GM19043 (cell line): Measurements from ENCODE around the gene ATP5F1E.

Experiments
- ATAC-seq: cut with Tn5 transposase; IDR thresholded peaks from one replicate; pipeline ENCODE4 v1.9.1; 2021; ENCODE audit warnings: low read depth; ENCODE audit not compliant: unreplicated experiment

ATP5F1E gene

GRCh38 chr20:59032023-59032712, at the start of gene ATP5F1E:
ATP5F1E (minus strand) TSS chr20:59032335; CDS start chr20:59032251, 84 bp downstream.
- ATAC-seq: peak; percentile 91

- no peak for ATAC-seq
Measured at GRCh38 chr20:59081036-59081435, 48.9 kb upstream of the ATP5F1E start.

- ATAC-seq: no peak
Measured at GRCh38 chr20:59078231-59078630, 46.1 kb upstream of the ATP5F1E start.

GRCh38 chr20:59077705-59078104, 45.6 kb upstream of the ATP5F1E start:
- ATAC-seq: no peak

- no peak for ATAC-seq
Measured at GRCh38 chr20:59075934-59076508, 43.9 kb upstream of the ATP5F1E start.

- ATAC-seq: no peak
Measured at GRCh38 chr20:59074456-59074855, 42.3 kb upstream of the ATP5F1E start.

- ATAC-seq: no peak
Measured at GRCh38 chr20:59073582-59073981, 41.4 kb upstream of the ATP5F1E start.

- no peak for ATAC-seq
Measured at GRCh38 chr20:59071216-59071615, 39.1 kb upstream of the ATP5F1E start.

GRCh38 chr20:59069026-59069425, 36.9 kb upstream of the ATP5F1E start:
- no peak for ATAC-seq

- ATAC-seq: no peak
Measured at GRCh38 chr20:59068534-59068933, 36.4 kb upstream of the ATP5F1E start.

GRCh38 chr20:59064214-59064722, 32.1 kb upstream of the ATP5F1E start:
- no peak for ATAC-seq

GRCh38 chr20:59063358-59064213, 31.5 kb upstream of the ATP5F1E start:
- no peak for ATAC-seq

- ATAC-seq: no peak
Measured at GRCh38 chr20:59062081-59062480, 29.9 kb upstream of the ATP5F1E start.

GRCh38 chr20:59055302-59055701, 23.2 kb upstream of the ATP5F1E start:
- ATAC-seq: no peak

GRCh38 chr20:59051666-59052185, 19.6 kb upstream of the ATP5F1E start:
- ATAC-seq: no peak

GRCh38 chr20:59050437-59050836, 18.3 kb upstream of the ATP5F1E start:
- no peak for ATAC-seq

- no peak for ATAC-seq
Measured at GRCh38 chr20:59048681-59049030, 16.5 kb upstream of the ATP5F1E start.

GRCh38 chr20:59047938-59048680, 16.0 kb upstream of the ATP5F1E start:
- ATAC-seq: no peak

- no peak for ATAC-seq
Measured at GRCh38 chr20:59046862-59047261, 14.7 kb upstream of the ATP5F1E start.

GRCh38 chr20:59044796-59045195, 12.7 kb upstream of the ATP5F1E start:
- no peak for ATAC-seq
